ENCODE measurements around the gene AHRR. TPM values are rescaled to one million over a fixed set of nuclear protein-coding genes. Genes with fewer than 3 reads are reported as not detected.
A peak's percentile ranks its signal among the peaks of the same experiment; 100 is the strongest.

AHRR gene
- total RNA-seq, 1 donor: 54.6 TPM

GRCh38 chr5:451587-452458 is 130.3 kb downstream of the AHRR start:
- H3K36me3 ChIP-seq (ENCODE audit: insufficient read depth, low read length): peaks cover 90% of the 10 kb centered on the region
- H3K4me1 ChIP-seq (ENCODE audit: insufficient read depth, low read length): no peaks in the 10 kb centered on the region
- peak; percentile 78 for DNase-seq (ENCODE audit: insufficient read length, low spot score, missing footprints)
- H3K4me3 ChIP-seq (ENCODE audit: insufficient read depth, low read length): no peak overlapping the region
- no peak overlapping the region for H3K4me2 ChIP-seq (ENCODE audit: insufficient read depth, low read length)
- TF ChIP-seq CTCF (IDR thresholded peaks at IDR 0.05; ENCODE audit: extremely low read depth, low read depth, low read length): no peak
- peaks cover 75% of the 10 kb centered on the region for H3K79me2 ChIP-seq (ENCODE audit: insufficient read depth, low read length)
- H3K9me3 ChIP-seq (ENCODE audit: low read depth, low read length): no peaks in the 10 kb centered on the region
- H2AFZ ChIP-seq (ENCODE audit: low read length): no peak overlapping the region
- peaks cover 45% of the 10 kb centered on the region for H4K20me1 ChIP-seq (ENCODE audit: insufficient read depth, low read length)
- H3K27ac ChIP-seq (ENCODE audit: low read depth, low read length): no peak overlapping the region
- no peaks in the 10 kb centered on the region for H3K27me3 ChIP-seq (ENCODE audit: insufficient read depth, low read length)

- Histone ChIP-seq H4K20me1 (ENCODE audit: insufficient read depth, low read length) (peaks cover 42% of the 10 kb centered on the region), H3K36me3 (ENCODE audit: insufficient read depth, low read length) (peaks cover 88% of the 10 kb centered on the region), H2AFZ (ENCODE audit: low read length) (no peak overlapping the region), H3K27ac (ENCODE audit: low read depth, low read length) (no peak overlapping the region), H3K4me3 (ENCODE audit: insufficient read depth, low read length) (no peak overlapping the region), H3K9me3 (ENCODE audit: low read depth, low read length) (no peaks in the 10 kb centered on the region), H3K79me2 (ENCODE audit: insufficient read depth, low read length) (peaks cover 83% of the 10 kb centered on the region), H3K4me1 (ENCODE audit: insufficient read depth, low read length) (no peaks in the 10 kb centered on the region), H3K4me2 (ENCODE audit: insufficient read depth, low read length) (no peak overlapping the region), H3K27me3 (ENCODE audit: insufficient read depth, low read length) (no peaks in the 10 kb centered on the region)
- DNase-seq (ENCODE audit: insufficient read length, low spot score, missing footprints): peak; percentile 36
- no peak for TF ChIP-seq CTCF (IDR thresholded peaks at IDR 0.05; ENCODE audit: extremely low read depth, low read depth, low read length)
These were observed 131.6 kb downstream of the AHRR start for GRCh38 chr5:452978-453710.

- Histone ChIP-seq H3K4me3 (ENCODE audit: insufficient read depth, low read length) (no peak overlapping the region), H3K4me2 (ENCODE audit: insufficient read depth, low read length) (no peak overlapping the region), H3K27ac (ENCODE audit: low read depth, low read length) (no peak overlapping the region), H2AFZ (ENCODE audit: low read length) (no peak overlapping the region), H3K9me3 (ENCODE audit: low read depth, low read length) (no peaks in the 10 kb centered on the region), H4K20me1 (ENCODE audit: insufficient read depth, low read length) (peaks cover 41% of the 10 kb centered on the region), H3K27me3 (ENCODE audit: insufficient read depth, low read length) (no peaks in the 10 kb centered on the region), H3K79me2 (ENCODE audit: insufficient read depth, low read length) (peaks cover 79% of the 10 kb centered on the region), H3K4me1 (ENCODE audit: insufficient read depth, low read length) (peaks cover 6% of the 10 kb centered on the region), H3K36me3 (ENCODE audit: insufficient read depth, low read length) (peaks cover 88% of the 10 kb centered on the region)
- no peak for DNase-seq (ENCODE audit: insufficient read length, low spot score, missing footprints)
- no peak for TF ChIP-seq CTCF (IDR thresholded peaks at IDR 0.05; ENCODE audit: extremely low read depth, low read depth, low read length)
These were observed 132.4 kb downstream of the AHRR start for GRCh38 chr5:453725-454481.

Measured in osteoblast (primary cell).